Activated T-helper 2 cell treated with anti-CD3 and anti-CD28 coated beads, Interferon-gamma antibody, Interleukin-2, Interleukin-4, amounts not matched to agents 10 μg/mL and 5 μg/mL and 100 μg/mL, durations not matched to agents 14 hours and 24 hours and 36 hours (primary cell): ENCODE results near the gene ZBTB16. TPM values are rescaled to one million over a fixed set of nuclear protein-coding genes. Genes with fewer than 3 reads are reported as not detected.

Experiments
- DNase-seq: peaks from one replicate; pipeline ENCODE4 v3.0.0; 2021; ENCODE audit warnings: low spot score
- H3K27ac Mint-ChIP-seq: one replicate; pipeline ENCODE4 v1.8.0; 2021; ENCODE audit warnings: mixed read lengths
- H3K27me3 Mint-ChIP-seq: one replicate; pipeline ENCODE4 v1.8.0; 2021; ENCODE audit warnings: low read depth, mixed read lengths
- H3K36me3 Mint-ChIP-seq: one replicate; pipeline ENCODE4 v1.8.0; 2021; ENCODE audit warnings: low read depth, mixed read lengths
- H3K4me1 Mint-ChIP-seq: one replicate; pipeline ENCODE4 v1.8.0; 2021; ENCODE audit warnings: low read depth, mixed read lengths
- H3K4me3 Mint-ChIP-seq: one replicate; pipeline ENCODE4 v1.8.0; 2021; ENCODE audit warnings: low read depth, mild to moderate bottlenecking, moderate library complexity, mixed read lengths
- H3K9me3 Mint-ChIP-seq: one replicate; pipeline ENCODE4 v1.8.0; 2021; ENCODE audit warnings: mixed read lengths
- intact Hi-C: fragments of 100-400 bp; cut with micrococcal nuclease; formaldehyde crosslinking; loops from one replicate; pipeline ENCODE4 v1.15.1; 2023
- total RNA-seq: library from RNA; stranded (reverse); gene quantifications from 2 replicates; pipeline ENCODE4 v1.2.3, GENCODE V29; 2022

The ZBTB16 gene
- total RNA-seq, 1 donor from 2014 or later = 2.9 TPM

DNA sequence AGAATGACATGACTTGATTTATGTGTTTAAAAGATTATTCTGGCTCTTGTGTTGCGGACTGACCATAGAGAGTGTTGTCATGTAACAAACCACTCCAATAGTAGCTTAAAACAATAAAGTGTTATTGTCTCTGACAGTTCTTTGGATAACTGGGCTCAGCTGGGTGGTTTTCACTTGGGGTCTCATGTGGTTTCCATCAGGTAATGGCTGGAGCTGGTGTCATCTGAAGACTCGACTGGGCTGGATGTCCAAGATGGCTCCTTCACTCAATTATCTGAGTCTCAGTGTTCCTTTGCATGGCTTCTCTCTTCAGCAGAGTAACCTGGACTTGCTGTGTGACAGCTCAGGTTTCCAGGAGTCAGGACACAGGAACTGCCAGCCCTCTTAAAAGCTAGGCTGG lies 132.4 kb downstream of the ZBTB16 start:
- Mint-ChIP-seq H3K4me3 (no peak overlapping the region), H3K36me3 (peaks cover 21% of the 10 kb centered on the region), H3K27me3 (no peaks in the 10 kb centered on the region), H3K4me1 (peaks cover 35% of the 10 kb centered on the region), H3K9me3 (peaks cover 24% of the 10 kb centered on the region), H3K27ac (no peak overlapping the region)
- no peak for DNase-seq
- intact Hi-C loops = no loop called here

DNA sequence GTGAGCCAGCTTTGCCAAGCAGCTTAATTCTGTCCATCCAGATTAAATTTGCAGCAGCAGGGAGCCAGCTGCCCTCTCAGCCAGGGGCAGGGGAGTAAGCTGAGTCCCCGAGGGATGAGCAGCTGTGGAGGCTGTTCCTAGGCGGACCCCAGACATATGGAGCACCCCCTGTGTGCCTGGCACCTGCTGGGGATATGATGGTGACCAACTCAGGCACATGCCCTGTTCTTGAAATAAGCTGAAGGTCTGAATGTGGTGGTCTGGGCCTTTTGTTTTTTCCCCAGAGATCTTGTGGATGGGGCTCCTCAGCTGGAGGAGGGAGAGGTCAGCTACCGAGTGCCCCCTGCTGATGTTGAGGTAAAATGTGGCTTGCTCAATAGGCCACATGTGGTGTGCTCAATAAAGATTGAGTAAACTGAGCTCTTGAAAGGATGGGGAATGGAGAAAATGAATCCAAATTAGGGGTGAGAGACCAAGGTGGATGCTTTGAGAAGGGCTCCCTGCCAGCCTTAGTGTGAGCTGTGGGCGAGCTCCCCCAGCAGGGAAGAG lies 133.4 kb downstream of the ZBTB16 start:
- DNase-seq = no peak
- Mint-ChIP-seq H3K27ac (no peak overlapping the region), H3K9me3 (peaks cover 24% of the 10 kb centered on the region), H3K27me3 (no peaks in the 10 kb centered on the region), H3K36me3 (peaks cover 21% of the 10 kb centered on the region), H3K4me3 (no peak overlapping the region), H3K4me1 (peaks cover 27% of the 10 kb centered on the region)
- intact Hi-C loops = no loop called here

DNA sequence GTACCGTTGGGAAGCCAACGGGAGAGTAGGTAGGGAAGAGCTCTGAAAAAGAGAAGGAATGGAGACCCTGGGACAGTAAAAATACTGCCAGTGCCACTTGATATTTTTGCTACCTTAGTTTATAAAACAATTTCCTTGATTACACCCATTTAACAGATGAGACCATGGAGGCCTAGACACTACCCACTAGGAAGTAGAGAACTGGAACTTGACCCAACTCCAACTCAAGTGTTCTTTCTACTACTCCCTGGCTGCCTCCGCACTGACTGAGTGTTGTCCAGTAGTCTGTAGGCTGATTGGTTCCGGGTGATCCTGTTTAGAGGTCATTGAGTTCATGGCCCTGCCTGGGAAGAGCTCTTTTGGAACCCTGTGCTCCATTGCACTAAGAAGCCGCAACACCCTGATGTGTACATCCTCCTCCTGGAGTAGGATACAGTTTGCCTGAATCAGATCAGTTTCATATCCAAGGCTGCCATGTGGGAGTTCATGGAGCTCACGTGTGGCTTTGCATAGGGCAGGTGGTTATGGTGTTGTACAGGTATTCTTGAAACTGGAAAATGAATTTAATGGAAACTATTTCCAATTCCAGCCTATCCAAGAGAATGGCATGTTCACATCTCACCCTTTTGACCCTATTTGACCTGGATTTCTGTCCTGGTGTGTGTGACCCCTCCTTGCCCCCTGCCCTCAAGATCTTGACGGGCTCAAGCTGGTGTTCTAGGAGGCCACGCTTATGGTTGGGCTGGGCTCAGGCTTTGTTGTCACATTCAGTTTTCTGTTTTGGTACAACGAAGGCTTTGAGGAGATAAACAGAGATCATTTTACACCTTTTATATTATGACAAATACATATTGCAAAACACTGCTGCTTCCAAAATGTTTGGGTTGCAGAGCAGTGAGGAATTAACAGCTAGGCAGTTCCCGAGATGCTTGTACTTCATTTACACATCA lies 134.5 kb downstream of the ZBTB16 start:
- no peak for DNase-seq
- no peak overlapping the region for H3K4me3 Mint-ChIP-seq
- H3K27ac Mint-ChIP-seq = no peak overlapping the region
- H3K36me3 Mint-ChIP-seq = peaks cover 12% of the 10 kb centered on the region
- H3K9me3 Mint-ChIP-seq = peaks cover 24% of the 10 kb centered on the region
- H3K27me3 Mint-ChIP-seq = no peaks in the 10 kb centered on the region
- intact Hi-C loops = no loop called here
- peaks cover 19% of the 10 kb centered on the region for H3K4me1 Mint-ChIP-seq

DNA sequence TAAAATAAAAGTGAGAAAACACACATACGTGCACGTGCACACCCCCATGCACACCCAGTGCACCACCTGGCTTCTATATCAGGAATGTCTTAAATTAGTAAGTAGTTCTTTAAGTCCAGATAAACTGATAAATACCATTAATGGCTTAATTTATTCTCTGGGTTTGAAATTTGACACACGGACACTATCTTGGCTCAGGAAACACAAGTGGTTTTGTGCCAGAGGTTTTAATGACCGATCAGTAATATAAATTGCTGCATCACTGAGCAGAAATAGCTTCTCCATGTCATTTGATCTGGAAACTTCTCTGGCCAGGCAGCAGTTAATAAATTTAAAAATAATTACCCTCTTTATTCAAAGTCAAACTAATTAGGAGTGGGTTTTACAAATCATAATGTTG lies 135.2 kb downstream of the ZBTB16 start:
- no peak for DNase-seq
- Mint-ChIP-seq H3K9me3 (peaks cover 24% of the 10 kb centered on the region), H3K27me3 (no peaks in the 10 kb centered on the region), H3K4me3 (no peak overlapping the region), H3K27ac (no peak overlapping the region), H3K4me1 (peaks cover 16% of the 10 kb centered on the region), H3K36me3 (peaks cover 12% of the 10 kb centered on the region)
- intact Hi-C loops = no loop called here

DNA sequence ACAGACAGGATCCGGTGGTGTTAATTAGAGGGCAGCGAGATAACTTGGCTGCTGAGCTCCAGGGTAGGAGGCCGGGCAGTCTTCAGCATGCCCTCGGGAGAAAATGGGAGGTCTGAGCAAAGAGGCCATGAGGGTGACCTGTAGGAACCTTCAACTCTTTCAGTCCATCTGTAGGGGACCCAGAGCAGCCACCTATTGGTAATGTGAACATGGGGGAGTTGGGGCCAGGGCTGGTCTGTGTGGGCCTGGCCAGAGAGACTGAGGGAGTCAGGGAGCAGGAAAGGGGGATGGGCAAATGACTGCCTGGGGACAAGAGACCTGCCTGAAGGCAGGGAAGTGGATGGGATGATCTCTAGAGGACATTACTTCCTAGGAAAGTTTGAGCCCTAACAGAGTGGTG lies 135.6 kb downstream of the ZBTB16 start:
- Mint-ChIP-seq H3K27me3 (no peaks in the 10 kb centered on the region), H3K36me3 (peaks cover 12% of the 10 kb centered on the region), H3K9me3 (peaks cover 19% of the 10 kb centered on the region), H3K27ac (no peak overlapping the region), H3K4me1 (peaks cover 16% of the 10 kb centered on the region), H3K4me3 (no peak overlapping the region)
- intact Hi-C loops = no loop called here
- no peak for DNase-seq

DNA sequence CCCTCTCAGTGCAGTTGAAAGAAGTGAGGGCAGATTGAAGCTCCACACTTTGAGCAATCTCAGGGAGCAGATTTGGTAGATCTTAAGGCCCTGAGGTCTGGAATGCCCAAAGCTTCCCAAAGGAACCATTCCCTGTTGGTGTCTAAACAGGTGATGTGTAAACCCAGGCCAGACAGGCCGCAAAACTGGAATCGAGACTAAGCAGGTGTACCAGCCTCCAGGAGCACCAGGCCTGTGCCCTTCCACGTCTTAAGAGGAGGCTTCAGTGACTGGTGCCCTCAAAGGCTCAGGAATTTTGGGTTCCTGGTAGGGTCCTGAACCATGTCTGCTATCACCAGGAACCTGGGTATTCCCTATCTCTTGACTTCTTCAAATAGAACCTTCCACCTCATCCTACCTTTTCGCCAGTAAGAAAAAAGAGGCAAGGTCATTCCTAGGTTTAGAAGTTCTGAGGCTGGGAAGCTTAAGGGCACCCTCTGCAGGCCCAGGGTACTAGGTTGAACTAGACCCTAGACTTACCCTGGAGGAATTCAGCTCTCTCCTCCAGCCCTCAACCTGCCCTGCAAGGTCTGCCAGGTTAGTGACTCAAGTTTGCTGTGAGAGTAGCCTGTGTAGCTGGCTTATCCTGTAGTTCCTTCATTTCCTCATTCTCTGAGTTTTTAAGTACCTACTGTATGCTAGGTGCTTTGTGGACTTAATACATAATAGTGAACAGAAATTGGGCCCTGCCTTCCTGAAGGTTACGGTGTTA lies 136.6 kb downstream of the ZBTB16 start:
- H3K9me3 Mint-ChIP-seq = peaks cover 11% of the 10 kb centered on the region
- H3K4me3 Mint-ChIP-seq = no peak overlapping the region
- intact Hi-C loops = no loop called here
- H3K4me1 Mint-ChIP-seq = peaks cover 16% of the 10 kb centered on the region
- no peak overlapping the region for H3K27ac Mint-ChIP-seq
- H3K27me3 Mint-ChIP-seq = peaks cover 2% of the 10 kb centered on the region
- peaks cover 6% of the 10 kb centered on the region for H3K36me3 Mint-ChIP-seq
- no peak for DNase-seq

DNA sequence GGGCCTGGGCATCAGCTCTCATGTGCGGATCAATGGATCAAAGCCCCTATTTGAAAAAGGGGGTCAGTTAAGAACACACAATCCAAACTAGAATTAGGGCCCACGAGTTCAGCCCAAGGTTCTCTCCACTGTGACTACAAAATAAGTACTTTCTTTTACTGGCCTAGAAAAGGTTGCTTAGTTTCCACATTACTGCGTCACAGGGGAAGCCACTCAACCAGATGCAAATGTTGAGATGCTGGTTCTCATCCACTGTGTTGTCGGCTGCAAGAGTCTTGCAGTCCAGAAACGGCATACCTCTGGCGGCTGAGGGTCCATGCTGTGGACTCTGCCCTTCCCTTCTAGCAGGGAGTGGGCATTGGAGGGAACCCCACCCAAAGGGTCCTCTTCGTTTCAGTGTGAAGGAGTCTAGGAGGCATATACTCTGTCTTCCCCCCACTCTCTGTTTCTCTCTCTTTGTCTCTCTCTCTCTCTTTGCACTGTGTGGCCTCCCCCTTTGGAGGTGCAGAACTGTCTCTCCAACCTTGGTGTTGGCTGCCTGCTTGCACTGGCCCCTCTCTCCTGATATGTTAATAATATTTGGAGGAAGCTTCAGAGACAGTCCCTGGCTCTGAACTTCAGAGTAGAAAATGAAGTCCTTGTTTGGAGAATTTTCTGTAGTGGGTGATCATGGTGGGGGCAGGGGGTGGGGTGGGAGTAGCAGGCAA lies 137.6 kb downstream of the ZBTB16 start:
- no peak for DNase-seq
- peaks cover 2% of the 10 kb centered on the region for H3K27me3 Mint-ChIP-seq
- no peak overlapping the region for H3K4me3 Mint-ChIP-seq
- no peaks in the 10 kb centered on the region for H3K36me3 Mint-ChIP-seq
- H3K9me3 Mint-ChIP-seq = peaks cover 1% of the 10 kb centered on the region
- H3K4me1 Mint-ChIP-seq = peaks cover 14% of the 10 kb centered on the region
- intact Hi-C loops = no loop called here
- no peak overlapping the region for H3K27ac Mint-ChIP-seq

DNA sequence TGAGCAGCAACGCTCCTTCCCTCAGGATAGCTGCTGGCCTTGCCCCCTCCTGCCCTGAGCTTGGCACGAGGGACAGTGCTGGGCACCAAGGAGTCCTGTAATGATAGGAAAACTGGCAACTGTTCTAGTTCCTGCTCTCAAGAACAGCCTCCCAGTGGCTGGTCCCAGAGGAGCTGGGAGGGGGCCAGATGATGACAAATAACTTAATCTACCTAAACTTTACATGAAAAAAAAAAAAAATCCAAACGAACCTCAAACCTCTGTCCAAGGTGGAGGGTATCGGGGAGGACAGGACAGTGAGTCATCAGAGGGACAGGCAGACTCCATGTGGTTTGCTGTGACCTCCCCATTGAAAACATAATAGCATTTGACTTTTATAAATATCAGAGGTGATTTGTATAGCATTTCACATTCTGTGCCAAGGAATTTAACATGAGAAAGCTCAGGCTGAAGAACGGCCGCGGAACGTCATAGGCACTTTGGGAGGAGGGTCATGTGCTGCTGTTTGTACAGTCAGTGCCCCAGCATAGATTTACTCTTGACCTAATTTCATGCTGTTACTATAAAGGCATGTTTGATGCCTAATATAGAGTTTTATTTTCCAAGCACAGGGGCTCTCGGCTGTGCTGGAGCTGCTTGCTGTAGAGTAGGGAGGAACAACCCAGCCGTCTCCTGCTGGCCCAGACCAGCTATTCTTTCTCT lies 138.4 kb downstream of the ZBTB16 start:
- H3K27ac Mint-ChIP-seq = no peak overlapping the region
- intact Hi-C loops = no loop called here
- peaks cover 14% of the 10 kb centered on the region for H3K4me1 Mint-ChIP-seq

DNA sequence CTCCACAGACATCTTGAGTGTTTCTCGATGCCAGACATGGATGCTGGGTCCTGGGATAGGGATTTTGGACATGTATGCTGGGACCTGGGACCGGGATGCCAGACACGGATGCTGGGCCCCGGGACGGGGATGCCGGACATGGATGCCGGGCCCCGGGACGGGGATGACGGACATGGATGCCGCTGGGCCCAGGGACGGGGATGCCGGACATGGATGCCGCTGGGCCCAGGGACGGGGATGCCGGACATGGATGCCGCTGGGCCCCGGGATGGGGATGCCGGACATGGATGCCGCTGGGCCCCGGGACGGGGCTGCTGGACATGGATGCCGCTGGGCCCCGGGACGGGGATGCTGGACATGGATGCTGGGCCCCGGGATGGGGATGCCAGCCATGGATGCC lies 139.5 kb downstream of the ZBTB16 start:
- peaks cover 11% of the 10 kb centered on the region for H3K4me1 Mint-ChIP-seq
- peaks cover 3% of the 10 kb centered on the region for H3K27me3 Mint-ChIP-seq
- intact Hi-C loops = no loop called here

More for the DNA sequence above, 138.4 kb downstream of the ZBTB16 start:
- no peaks in the 10 kb centered on the region for H3K36me3 Mint-ChIP-seq
- DNase-seq = no peak
- no peaks in the 10 kb centered on the region for H3K9me3 Mint-ChIP-seq
- peaks cover 3% of the 10 kb centered on the region for H3K27me3 Mint-ChIP-seq
- no peak overlapping the region for H3K4me3 Mint-ChIP-seq

DNA sequence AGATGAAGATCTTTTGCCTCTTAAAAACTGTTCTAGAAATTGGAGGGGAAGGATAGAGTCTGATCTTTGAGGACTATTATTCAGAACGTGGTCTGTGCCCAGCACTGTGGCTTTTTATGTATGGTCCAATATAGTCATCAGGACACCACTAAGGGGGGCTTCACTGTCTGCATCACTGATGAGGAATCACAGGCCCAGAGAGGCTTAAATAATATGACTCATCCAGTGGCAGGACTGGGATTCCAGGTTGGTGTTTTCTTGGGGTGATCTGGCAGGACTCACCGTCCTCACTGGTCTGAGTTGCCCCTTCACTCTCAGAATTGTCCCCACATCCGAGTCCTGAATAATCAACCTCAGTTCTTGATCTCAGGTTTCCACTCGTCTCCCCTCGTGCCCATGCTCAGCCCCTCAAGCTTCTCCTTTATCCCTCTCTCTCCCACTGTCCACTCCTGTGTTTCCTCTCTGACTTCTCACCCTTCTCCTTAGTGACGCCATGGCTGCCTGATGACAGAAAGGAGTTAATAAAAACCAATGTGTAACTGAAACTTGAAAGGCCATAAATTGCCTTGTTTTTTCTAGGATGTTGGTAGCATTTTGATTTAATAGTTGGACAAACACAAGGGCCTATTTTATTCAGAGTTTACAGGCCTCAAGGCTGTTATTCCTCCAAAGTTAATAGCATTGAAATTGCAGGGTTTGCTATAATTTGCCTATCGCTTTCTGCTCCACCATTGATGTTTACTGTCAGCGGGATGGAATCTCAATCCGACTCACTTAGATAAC lies 141.0 kb downstream of the ZBTB16 start:
- peaks cover 6% of the 10 kb centered on the region for H3K27me3 Mint-ChIP-seq
- H3K27ac Mint-ChIP-seq = no peak overlapping the region
- intact Hi-C loops = no loop called here
- DNase-seq = no peak
- H3K4me3 Mint-ChIP-seq = no peak overlapping the region
- peaks cover 2% of the 10 kb centered on the region for H3K4me1 Mint-ChIP-seq
- H3K36me3 Mint-ChIP-seq = no peaks in the 10 kb centered on the region
- H3K9me3 Mint-ChIP-seq = no peaks in the 10 kb centered on the region

More for the DNA sequence above, 139.5 kb downstream of the ZBTB16 start:
- no peak overlapping the region for H3K4me3 Mint-ChIP-seq
- no peaks in the 10 kb centered on the region for H3K9me3 Mint-ChIP-seq
- no peak overlapping the region for H3K27ac Mint-ChIP-seq
- H3K36me3 Mint-ChIP-seq = no peaks in the 10 kb centered on the region
- no peak for DNase-seq

DNA sequence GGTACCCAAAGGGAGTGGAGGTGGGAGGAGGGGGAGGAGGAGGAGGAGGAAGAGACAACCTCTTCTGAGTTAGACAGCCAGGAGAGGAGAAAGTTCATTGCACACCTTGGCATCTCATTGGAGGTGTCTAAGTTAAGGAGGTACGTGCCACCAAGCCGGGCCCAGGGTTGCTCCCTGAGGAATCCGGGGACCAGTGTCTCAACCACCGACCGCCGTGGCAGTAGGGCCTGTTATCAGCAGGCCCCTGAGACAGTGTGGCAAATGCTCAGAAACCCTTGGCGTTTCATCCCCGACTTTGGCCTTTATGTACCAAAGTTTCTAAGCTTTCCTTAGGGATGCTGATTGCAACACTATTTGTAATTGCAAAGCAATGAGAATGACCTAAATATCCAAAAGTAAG lies 141.7 kb downstream of the ZBTB16 start:
- intact Hi-C loops = no loop called here
- H3K4me1 Mint-ChIP-seq = peaks cover 2% of the 10 kb centered on the region
- no peaks in the 10 kb centered on the region for H3K9me3 Mint-ChIP-seq
- H3K4me3 Mint-ChIP-seq = no peak overlapping the region
- peaks cover 6% of the 10 kb centered on the region for H3K27me3 Mint-ChIP-seq
- no peak overlapping the region for H3K27ac Mint-ChIP-seq
- DNase-seq = no peak
- no peaks in the 10 kb centered on the region for H3K36me3 Mint-ChIP-seq
